ENCODE data around the gene APOL6. TPM values are rescaled to one million over a fixed set of nuclear protein-coding genes. Genes with fewer than 3 reads are reported as not detected.

Gene APOL6
- total RNA-seq, 2 experiments from 2014 or later: 39.3 TPM

DNA sequence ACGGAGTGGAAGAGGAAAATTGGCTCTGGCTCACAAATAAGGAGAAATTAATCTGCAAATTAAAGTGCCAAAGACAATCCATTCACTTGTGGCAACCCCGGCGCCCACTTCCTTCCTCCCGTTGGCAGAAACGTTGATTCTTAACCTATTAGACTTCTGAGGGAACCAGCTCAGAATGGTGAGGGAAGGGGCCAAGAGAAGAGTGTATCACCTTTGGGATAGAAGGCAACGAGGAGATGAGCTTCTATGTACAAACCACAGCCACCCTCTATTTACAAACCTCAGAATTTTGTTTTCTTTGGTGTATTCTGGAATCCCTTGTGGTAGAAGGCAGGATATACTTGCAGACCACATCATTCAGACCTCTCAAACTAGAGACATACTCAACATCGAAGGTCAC is 32.2 kb upstream of the APOL6 start:
- Mint-ChIP-seq H3K27ac (no peak overlapping the region), H3K4me1 (ENCODE audit: low read depth) (no peaks in the 10 kb centered on the region), H3K4me3 (no peak overlapping the region), H3K27me3 (no peaks in the 10 kb centered on the region), H3K9me3 (no peaks in the 10 kb centered on the region), H3K36me3 (ENCODE audit: low read depth) (no peaks in the 10 kb centered on the region)
- CTCF ChIA-PET: no interaction called here
- H3K4me1 ChIP-seq (ENCODE audit: insufficient read depth, low read length): peaks cover 16% of the 10 kb centered on the region
- H3K27me3 ChIP-seq (ENCODE audit: control insufficient read depth in 1 of 2, insufficient read depth in 2 of 2, low read length in 2 of 2): no peaks in the 10 kb centered on the region
- no peak for ATAC-seq (ENCODE audit: poor library complexity)
- TF ChIP-seq, protein P1, sequence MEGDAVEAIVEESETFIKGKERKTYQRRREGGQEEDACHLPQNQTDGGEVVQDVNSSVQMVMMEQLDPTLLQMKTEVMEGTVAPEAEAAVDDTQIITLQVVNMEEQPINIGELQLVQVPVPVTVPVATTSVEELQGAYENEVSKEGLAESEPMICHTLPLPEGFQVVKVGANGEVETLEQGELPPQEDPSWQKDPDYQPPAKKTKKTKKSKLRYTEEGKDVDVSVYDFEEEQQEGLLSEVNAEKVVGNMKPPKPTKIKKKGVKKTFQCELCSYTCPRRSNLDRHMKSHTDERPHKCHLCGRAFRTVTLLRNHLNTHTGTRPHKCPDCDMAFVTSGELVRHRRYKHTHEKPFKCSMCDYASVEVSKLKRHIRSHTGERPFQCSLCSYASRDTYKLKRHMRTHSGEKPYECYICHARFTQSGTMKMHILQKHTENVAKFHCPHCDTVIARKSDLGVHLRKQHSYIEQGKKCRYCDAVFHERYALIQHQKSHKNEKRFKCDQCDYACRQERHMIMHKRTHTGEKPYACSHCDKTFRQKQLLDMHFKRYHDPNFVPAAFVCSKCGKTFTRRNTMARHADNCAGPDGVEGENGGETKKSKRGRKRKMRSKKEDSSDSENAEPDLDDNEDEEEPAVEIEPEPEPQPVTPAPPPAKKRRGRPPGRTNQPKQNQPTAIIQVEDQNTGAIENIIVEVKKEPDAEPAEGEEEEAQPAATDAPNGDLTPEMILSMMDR (IDR thresholded peaks at IDR 0.05): no peak
- no peak overlapping the region for H3K27ac ChIP-seq (ENCODE audit: low read depth in 1 of 2, low read length in 2 of 2)
- no peaks in the 10 kb centered on the region for H3K36me3 ChIP-seq (ENCODE audit: insufficient read depth, low read length)
- H3K9me3 ChIP-seq (ENCODE audit: control insufficient read depth in 1 of 2, insufficient read depth in 1 of 2, low read length in 2 of 2): no peaks in the 10 kb centered on the region
- DNase-seq: no peak
- POLR2A ChIA-PET: interaction anchor here (0.8 to 1.3 kb wide), 2 partner anchors 32 to 191 kb away, joined by 3 read pairs; partner anchors contain the start of gene APOL6
- H3K4me3 ChIP-seq (ENCODE audit: low read length): no peak overlapping the region
- intact Hi-C loops (cut with DNase I, micrococcal nuclease): no loop called here

DNA sequence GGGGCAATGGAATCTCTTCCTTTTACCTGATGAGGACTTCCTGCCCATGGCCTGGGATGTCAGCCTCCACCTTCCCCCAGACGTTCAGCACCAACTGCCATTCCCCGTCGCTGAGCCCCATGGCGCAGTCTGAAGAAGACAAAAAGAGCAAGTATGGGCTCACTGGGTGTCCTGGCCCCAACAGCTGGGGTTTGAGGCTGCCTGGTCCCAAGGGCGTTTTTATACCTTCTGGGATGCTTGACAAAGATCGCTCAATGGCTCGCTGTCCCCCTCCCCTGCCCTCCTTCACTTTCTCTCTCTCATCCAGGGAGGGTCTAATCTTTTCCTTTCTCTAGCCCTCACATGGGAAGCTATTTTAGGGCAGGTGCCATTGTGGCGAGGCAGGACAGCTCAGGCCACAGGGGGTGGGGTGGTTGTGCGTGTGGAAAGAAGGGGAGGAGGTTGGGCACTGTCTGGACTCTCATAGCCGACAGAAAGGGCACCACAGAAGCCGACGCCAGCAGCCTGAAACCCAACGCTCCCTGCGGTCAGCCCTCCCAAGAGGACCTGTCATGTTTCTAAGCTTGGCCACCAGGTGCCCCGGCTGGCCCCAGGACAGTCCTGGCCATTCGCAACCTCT is 31.0 kb upstream of the APOL6 start, which contains the start of gene MB:
TSS of gene MB (minus strand) at position 193 of the 619 bp plus-strand sequence. CDS start at position 121, 72 bp downstream.
- intact Hi-C loops (cut with DNase I, micrococcal nuclease): no loop called here
- CTCF ChIA-PET: no interaction called here
- no peaks in the 10 kb centered on the region for H3K4me1 Mint-ChIP-seq (ENCODE audit: low read depth)
- TF ChIP-seq, protein P1 (IDR thresholded peaks at IDR 0.05): no peak
- H3K27ac ChIP-seq (ENCODE audit: low read depth in 1 of 2, low read length in 2 of 2): no peak within 1 kb of the TSS
- no peak for ATAC-seq (ENCODE audit: poor library complexity)
- no peaks in the 10 kb centered on the region for H3K27me3 ChIP-seq (ENCODE audit: control insufficient read depth in 1 of 2, insufficient read depth in 2 of 2, low read length in 2 of 2)
- H3K9me3 ChIP-seq (ENCODE audit: control insufficient read depth in 1 of 2, insufficient read depth in 1 of 2, low read length in 2 of 2): no peaks in the 10 kb centered on the region
- H3K27ac Mint-ChIP-seq: no peak within 1 kb of the TSS
- H3K4me3 Mint-ChIP-seq: no peak within 1 kb of the TSS
- H3K4me1 ChIP-seq (ENCODE audit: insufficient read depth, low read length): peaks cover 9% of the 10 kb centered on the region
- no peak within 1 kb of the TSS for H3K4me3 ChIP-seq (ENCODE audit: low read length)
- no peaks in the 10 kb centered on the region for H3K9me3 Mint-ChIP-seq
- H3K27me3 Mint-ChIP-seq: no peaks in the 10 kb centered on the region
- no peaks in the 10 kb centered on the region for H3K36me3 ChIP-seq (ENCODE audit: insufficient read depth, low read length)
- H3K36me3 Mint-ChIP-seq (ENCODE audit: low read depth): no peaks in the 10 kb centered on the region
- no peak for DNase-seq
- POLR2A ChIA-PET: interaction anchor here (1.3 kb wide), 1 partner anchor 31 kb away, joined by 3 read pairs; the partner anchor contains the start of gene APOL6

DNA sequence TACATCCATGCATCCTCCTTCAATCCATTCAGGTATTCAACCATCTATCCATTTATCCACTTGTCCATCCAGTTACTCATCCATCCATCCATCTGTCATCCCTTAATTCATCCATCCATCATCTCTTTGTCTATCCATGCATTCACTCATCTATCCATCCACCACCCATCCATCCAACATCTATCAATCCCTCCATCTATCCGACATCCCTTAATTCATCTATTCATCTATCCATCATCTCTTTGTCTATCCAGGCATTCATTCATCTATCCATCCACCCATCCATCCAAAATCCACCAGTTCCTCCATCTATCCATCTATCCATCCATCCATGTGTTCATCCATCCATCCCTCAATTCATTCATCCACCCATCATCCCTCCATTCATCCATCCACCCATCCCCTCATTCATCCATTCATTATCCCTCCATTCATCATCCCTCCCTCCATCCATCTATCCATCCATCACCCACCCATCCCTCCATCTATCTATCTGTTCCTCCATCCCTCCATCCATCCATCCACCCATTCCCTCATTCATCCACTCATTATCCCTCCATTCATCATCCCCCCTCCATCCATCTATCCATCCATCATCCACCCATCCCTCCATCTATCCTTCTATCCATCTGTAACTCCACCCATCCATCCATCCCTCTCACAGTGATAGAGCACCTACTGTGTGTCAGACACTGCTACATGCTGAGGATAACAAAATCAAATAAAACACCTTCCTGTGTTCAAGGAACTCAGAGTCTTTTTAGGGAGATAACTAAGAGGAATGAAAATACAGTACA is 29.6 kb upstream of the APOL6 start:
- Mint-ChIP-seq H3K27ac (no peak overlapping the region), H3K27me3 (no peaks in the 10 kb centered on the region), H3K9me3 (no peaks in the 10 kb centered on the region), H3K4me1 (ENCODE audit: low read depth) (peaks cover 4% of the 10 kb centered on the region), H3K36me3 (ENCODE audit: low read depth) (no peaks in the 10 kb centered on the region), H3K4me3 (no peak overlapping the region)
- no peak overlapping the region for H3K4me3 ChIP-seq (ENCODE audit: low read length)
- H3K27ac ChIP-seq (ENCODE audit: low read depth in 1 of 2, low read length in 2 of 2): no peak overlapping the region
- no peaks in the 10 kb centered on the region for H3K9me3 ChIP-seq (ENCODE audit: control insufficient read depth in 1 of 2, insufficient read depth in 1 of 2, low read length in 2 of 2)
- H3K27me3 ChIP-seq (ENCODE audit: control insufficient read depth in 1 of 2, insufficient read depth in 2 of 2, low read length in 2 of 2): no peaks in the 10 kb centered on the region
- POLR2A ChIA-PET: no interaction called here
- intact Hi-C loops (cut with DNase I, micrococcal nuclease): no loop called here
- no peak for DNase-seq
- H3K4me1 ChIP-seq (ENCODE audit: insufficient read depth, low read length): peaks cover 12% of the 10 kb centered on the region
- TF ChIP-seq, protein P1 (IDR thresholded peaks at IDR 0.05): no peak
- ATAC-seq (ENCODE audit: poor library complexity): no peak
- H3K36me3 ChIP-seq (ENCODE audit: insufficient read depth, low read length): no peaks in the 10 kb centered on the region
- CTCF ChIA-PET: no interaction called here

Measured in CD4-positive, alpha-beta T cell (primary cell).